Fibroblast of the conjunctiva (primary cell): Measurements from ENCODE around the gene GATA1.

ENCODE experiments used
- DNase-seq: peaks from one replicate; pipeline ENCODE4 v3.0.0-alpha.2; 2010; ENCODE audit warnings: low read depth

GATA1 gene

DNA sequence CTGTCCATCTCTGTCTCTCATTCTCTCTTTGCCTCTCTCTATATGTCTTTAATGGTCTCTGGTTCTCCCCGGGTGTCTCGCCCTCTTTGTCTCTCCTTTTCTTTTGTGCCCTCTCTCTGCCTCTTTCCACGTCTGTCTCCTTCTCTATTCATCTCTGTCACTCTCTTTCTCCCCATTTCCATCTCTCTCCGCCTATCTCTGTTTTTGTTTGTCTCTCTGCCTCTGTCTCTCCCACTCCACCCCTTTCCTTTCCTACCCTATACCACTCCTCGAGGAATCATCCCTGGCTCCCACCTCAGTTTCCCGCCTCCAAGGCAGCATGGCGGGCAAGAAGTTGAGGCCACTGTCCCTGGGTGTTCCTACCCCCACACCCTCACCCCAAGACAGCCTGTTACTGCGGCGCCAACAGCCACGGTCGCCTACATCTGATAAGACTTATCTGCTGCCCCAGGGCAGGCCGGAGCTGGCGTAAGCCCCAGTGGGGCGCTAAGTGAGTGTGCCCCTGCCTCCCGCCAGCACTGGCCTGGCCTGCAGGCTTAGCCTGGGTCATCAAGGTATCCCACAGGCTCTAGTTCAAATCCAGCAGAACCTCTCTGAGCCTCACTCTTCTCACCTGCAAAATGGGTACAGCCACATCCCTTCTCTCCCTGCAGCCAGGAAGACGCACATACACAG, 713 bp upstream of the GATA1 start:
- no peak for DNase-seq

DNA sequence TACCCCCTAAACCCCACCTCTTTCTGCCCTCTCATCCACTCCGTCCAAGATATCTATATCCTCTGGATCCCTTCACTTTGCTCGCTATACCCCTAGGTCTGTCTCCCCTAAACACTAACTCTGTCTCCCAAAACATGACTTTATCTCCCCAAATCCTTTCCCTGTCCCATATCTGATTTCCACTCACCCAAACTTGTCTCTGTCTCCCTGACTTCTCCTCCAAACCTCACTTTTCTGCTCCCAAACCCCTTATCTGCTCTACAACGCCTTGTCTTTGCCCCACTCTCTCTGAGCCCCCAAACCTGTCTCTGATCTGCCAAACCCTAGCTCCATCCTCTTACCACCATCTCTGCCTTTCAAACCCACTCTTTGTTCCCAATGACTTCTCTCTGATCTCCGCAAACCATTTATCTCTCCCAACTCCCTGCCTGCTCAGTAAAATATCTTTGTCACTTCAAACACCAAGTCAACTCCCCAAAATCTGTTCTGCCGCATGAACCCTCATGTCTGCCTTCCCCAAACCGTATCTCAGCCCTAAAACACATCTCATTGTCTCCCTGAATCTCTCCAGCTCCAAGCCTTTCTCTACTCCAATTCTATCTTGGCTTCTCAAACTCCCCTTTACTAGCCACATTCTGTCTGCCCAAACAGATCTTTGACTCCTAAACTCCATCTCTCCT, 575 bp downstream of the GATA1 start:
- no peak for DNase-seq

DNA sequence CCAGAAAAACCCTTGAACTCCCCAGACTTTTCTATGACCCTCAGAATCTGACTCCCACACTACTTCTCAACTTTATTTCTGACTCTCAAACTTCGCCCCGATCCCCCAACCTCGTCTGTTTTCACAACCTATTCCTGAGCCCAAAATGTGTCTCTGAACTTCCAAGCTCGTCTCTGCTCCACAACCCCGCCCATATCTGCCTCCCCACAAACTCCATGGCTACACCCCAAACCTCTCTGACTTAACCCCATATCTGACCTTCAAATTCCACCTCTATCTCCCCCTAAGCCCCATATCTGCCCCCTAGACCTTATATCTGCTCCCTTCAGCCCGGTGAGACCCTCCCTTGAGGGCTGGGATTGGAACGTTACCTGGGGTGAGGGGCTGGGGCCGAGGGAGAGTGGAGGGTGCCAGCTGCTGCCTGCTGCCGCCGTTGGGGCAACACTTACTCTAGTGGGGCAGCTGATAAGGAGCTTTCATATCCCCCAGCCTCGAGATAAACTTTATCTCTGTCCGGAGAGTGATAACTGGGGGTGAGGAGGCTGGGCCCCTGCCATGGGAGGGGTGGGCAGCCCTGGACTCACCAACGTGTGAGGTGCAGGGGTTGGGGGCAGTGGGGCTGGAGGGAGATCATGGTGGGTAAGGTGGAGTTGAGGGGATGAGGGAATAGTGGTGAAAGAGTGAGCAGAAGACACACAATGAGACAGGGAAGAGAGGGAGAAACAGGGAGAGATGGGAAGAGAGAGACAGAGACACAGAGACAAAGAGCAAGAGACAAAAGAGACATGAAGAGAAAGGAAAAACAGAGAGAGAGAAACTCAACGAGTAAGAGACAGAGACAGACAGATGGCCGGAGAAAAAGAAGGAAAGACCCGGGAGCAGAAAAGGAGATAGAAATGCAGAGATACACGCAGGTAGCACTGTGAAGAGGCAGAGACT, 1.4 kb downstream of the GATA1 start:
- no peak for DNase-seq

DNA sequence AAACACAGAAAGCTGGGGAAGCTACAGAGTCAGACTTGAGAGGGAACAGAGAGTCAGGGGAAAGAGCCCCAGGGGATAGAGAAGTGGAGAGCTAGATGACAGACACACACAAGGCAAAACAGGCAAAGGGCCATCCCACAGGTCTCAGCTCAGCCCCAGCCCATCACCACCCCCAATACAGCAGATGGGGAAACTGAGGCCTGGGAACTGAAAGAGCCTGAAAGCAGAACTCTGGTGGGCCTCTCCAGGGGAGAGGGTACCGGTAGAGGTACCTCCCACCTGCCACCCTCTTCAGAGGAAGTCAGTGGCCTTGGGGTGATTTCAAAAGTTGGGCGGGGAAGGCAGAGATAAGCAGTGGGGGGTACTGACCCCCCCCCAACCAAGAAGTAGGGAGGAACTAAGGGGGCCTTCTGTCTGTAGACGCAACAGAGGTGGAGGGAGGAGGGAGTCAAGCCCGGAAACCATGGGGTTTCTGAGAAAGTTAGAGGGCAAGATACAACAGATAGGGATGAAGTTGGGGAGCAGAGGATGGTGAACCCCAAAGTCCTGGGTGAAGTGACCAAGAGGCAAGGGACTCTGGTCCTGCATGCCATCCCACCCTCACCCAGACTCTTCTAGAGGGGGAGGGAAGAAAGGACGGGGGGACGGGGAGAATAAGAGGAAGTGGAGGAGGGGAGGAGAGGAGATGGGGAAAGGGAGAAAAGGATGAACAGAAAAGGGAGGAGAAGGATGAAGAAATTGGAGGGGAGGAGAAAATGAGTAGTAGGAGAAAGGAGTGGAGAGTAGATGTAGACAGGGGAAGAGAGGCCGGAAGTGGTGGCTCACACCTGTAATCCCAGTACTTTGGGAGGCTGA, 3.2 kb downstream of the GATA1 start:
- no peak for DNase-seq

DNA sequence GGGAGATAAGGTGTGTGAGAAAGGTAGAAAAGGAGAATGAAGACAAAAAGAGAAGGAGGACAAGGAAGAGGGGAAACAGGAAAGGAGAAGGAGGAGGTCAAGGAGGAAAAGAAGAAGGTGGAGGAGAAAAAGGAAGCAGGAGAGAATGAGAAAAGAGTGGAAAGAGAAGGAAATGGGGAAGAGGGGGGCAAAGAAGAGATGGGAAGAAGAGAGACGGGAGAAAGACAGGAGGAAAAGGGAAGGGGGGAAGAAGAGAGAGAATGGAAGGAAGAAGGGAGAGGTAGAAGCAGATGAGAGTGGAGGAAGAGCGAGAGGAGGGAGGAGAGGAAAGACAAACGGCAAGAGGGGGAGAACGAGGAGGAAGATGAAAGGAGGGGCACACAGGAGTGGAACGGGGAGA, 4.1 kb downstream of the GATA1 start:
- DNase-seq: no peak

DNA sequence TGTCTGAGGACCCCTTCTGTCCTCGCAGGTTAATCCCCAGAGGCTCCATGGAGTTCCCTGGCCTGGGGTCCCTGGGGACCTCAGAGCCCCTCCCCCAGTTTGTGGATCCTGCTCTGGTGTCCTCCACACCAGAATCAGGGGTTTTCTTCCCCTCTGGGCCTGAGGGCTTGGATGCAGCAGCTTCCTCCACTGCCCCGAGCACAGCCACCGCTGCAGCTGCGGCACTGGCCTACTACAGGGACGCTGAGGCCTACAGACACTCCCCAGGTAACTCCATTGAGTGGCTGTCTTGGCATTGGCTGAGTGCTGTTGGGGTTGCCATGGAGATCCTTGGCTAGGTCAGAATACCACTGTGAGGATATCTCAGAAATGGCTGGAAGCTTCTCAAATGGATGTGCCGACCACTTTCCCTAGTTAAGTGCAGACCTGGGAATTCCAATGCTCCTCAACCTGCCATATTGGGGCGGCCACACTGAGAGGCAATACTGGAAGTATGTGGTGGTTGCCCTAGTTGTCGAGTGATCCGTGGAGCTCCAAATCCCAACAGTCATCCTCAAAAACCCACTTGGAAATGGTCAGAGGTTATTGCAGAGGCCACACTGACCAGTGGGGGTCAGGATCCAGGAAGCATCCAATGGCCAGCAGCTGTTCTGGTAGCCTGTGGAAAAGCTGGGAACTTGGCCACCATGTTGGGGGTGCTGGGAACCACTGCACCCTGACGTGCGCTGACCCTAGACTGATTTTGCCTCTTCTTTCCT, 4.9 kb downstream of the GATA1 start:
- no peak for DNase-seq

DNA sequence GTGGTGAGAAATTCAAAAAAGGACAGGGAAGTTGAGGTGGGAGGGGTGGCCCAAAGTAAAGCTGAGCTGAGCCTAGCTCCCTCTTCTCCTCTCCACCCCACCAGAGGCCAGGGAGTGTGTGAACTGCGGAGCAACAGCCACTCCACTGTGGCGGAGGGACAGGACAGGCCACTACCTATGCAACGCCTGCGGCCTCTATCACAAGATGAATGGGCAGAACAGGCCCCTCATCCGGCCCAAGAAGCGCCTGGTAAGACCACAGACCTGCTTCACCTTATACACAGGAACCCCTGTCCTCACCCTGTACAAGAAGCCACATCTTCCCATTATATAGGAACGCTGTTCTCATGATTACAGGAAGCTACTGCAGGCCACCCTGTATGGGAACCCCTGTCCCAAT, 5.8 kb downstream of the GATA1 start:
- no peak for DNase-seq

DNA sequence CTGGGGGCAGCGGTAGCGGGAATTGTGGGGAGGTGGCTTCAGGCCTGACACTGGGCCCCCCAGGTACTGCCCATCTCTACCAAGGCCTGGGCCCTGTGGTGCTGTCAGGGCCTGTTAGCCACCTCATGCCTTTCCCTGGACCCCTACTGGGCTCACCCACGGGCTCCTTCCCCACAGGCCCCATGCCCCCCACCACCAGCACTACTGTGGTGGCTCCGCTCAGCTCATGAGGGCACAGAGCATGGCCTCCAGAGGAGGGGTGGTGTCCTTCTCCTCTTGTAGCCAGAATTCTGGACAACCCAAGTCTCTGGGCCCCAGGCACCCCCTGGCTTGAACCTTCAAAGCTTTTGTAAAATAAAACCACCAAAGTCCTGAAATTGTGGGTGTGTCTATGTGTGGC, 7.5 kb downstream of the GATA1 start:
- no peak for DNase-seq

DNA sequence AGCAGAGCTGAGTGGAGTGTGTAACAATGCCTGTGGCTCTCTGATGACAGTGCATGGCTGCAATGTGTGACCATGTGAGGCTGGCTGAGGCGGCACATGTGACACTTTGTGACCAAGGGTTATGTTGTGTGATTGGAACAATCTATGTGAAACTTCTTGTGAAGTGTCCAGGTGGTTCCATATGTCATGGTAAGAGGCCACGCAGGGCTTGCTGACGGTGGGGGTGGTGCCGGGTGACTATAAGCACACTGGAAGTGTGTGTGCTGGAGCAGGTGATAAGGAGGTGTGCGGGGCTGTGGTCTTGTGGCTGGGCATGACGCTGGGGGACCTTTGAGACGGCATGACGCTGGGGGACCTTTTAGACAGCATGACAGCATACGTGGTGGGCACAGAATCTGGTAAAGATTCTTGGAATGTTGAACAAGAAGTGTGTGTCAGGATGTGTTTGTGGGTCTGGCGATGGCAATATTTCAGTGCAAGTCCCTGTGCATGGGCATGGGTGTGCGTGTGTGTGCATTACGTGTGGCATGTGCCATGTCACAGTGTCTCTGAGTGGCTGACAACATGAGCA, 8.0 kb downstream of the GATA1 start:
- no peak for DNase-seq

DNA sequence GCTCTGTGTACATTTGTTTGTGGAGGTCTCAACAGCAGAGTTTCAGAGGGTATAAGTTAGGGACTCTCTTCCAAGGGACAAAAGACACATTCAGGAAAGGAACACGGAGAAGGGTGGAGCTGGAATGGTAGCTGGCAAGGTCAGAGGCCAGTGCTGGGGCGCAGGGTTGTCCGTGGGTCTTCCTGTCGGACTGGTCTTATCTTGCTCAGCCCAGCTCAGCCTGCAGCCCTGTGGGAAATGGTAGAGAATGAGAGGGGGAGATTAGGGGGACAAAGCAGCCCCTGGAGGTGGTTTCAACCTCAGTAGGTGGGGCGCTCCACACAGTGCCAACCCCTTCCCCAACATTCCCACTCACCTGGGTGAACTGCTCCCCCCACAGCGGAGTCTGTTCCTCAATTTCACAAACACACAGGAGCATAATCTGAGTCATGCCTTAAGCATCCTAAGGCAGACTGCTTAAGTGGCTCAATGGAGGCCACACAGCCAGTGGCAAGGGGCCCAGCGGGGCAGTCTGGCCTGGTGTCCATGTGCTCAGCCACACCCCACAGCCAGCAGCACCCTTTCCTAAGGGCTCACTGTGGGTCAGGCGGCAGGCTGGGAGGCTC, 8.6 kb downstream of the GATA1 start:
- peak; percentile 14 for DNase-seq

DNA sequence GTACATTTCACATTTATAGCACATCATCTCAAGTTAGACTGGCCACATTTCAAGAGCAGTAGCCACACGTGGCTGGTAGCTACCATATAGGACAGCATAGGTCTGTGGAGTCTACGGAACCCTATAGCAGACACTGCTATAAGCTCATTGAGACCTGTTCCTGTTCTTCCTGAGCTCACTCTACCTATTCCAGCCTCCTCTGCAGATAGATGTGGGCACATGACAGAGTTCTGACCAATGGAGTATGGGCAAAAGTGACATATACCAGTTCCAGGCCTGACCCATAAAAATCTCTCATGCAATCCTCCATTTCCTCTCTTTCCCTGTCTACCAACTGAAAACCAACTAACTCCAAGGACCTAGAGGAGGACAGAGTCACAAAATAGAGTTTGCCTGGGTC, 11.9 kb downstream of the GATA1 start:
- no peak for DNase-seq

DNA sequence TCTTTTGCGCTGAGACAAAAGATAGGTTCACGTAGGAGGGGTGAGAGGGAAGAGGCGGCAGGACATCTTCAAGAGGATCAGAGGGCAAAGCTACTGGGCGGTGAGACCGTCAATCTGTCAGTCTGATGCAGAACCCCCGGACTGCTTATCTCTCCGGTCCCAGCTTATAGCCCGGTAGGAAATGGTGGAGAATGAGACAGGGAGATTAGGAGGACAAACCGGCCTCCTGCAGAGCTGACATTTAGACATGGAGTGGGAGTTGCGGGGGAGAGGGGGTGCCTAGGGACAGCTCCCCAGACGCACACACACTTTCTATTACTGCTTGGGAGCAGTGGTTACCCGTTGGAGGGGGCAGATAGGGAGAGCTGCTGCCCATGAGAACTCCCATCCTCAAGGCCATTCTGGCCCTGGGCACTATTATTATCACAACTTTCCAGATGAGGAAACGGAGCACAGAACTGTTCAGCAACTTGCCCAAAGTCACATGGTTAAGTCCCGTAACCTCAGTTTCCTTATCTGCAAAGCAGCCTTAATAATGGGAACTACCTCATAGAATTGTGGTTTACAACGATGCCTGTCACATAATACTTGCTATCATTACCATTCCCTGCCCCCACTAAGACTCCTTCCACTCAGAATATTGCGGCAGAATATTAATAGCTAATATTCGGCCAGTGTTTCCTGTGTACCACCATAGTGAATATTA, 14.3 kb downstream of the GATA1 start:
- DNase-seq: no peak

DNA sequence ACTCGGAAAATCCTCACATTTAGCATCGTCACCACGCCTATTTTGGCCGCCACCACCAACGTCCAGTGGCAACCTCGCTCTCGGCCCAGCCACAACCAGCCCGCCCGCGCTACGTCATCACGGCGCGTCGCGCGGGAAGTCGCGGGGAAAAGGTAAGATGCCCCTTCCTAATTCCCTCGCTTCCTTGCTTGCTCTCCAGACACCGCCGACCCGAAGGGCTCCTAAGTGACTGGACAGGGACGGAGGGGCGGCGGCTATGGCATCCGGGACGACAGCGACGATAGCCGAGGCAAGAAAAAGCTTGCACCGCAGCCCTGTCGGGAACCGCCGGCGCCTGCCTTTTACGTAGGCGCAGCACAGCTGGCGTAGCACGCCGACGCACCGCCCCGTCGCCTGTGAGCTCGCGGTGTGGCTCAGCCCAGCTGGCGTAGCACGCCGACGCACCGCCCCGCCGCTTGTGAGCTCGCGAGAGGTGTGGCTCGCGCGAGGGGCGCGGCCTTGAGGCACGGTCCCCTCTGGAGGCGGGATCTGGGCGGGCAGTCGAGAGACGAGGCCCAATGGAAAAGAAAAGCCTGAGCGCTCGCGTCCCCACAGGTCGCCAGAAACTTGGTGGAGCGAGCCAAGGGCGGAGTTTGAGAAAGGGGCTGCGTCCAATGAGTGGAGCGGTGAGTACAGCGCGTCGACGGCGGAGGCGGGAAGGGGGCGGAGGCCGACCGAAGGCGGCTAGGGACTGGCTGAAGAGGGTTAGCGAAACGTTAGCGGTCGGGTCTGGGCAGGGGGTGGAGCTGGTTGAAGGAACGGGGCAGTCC, 15.1 kb downstream of the GATA1 start, which contains the start of gene HDAC6:
TSS of gene HDAC6 (plus strand) at position 788 of the 809 bp plus-strand sequence. CDS start 626 bp downstream, outside the sequence.
- peak; percentile 98 for DNase-seq

DNA sequence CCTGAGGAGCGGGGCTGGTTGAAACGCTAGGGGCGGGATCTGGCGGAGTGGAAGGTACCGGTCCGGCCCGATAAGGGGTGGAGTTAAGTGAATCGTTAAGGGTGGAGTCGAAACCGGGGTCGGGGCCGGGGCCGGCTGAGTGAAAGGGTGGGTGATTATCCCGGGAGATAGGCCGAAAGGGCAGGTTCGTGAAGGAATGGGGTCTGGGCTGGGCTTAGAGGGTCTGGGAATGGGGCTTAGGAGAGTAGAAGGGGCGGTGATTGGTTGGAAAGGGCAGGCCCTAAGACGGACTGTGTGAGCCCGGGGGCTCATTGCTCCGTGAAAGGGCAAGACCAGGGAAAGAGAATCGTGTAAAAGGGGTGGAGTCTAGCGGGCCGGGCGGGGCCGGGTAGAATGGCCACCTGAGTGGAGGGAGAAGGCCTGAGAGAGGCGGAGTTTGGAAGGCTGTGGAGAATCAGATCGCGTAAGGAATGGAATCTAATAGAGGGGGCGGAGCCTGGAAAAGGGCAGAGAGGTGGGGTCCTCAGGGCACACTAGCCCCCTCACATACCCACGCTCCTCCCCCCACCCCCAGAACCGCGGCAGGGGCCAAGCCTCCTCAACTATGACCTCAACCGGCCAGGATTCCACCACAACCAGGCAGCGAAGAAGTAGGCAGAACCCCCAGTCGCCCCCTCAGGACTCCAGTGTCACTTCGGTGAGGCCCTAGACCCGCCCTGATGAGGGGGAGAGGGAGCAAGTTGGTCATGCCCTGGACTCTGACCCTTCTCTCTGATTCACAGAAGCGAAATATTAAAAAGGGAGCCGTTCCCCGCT, 15.9 kb downstream of the GATA1 start:
- peak; percentile 60 for DNase-seq

DNA sequence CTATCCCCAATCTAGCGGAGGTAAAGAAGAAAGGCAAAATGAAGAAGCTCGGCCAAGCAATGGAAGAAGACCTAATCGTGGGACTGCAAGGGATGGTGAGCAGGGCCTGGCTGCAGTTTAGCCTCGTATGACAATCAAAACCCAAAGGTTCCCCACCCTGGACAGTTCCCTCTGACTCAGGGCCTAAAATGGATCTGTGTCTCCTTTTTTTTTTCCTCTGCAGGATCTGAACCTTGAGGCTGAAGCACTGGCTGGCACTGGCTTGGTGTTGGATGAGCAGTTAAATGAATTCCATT, 16.5 kb downstream of the GATA1 start:
- no peak for DNase-seq

DNA sequence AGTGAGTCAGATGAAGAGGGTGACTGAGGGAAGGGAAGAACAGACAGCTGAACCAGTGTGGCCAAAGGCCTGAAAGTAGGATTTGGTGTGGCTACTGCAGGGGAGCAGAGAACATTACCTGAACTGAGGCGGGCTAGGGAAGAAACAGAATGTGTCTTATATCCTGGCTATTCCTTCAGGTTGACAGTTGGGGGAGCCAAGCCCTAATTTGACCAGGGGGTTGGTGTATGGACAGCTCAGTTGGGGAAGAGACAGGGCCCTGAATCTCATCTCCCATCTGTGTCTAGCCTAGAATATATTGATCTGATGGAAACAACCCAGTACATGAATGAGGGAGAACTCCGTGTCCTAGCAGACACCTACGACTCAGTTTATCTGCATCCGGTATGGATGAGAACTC, 19.7 kb downstream of the GATA1 start:
- DNase-seq: no peak

DNA sequence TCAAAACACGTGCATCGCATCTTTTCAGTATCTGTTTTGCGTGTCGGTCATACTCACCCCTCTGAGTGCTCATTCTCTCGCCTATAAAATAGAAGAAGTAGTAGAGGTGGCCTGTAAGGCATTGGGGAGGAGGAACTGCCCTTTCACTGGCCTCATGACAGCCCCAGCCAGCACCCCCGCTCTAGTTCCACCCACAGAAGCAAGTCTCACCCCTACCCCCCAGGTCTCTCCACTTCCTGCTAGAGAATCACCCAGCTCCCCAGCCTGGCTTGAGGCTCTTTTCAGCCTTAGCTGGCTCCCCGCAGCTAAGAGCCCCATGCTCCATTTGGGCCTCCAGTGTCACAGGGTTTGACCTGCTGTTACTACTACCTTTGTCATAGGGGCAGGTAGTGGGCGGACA, 27.3 kb downstream of the GATA1 start:
- DNase-seq: no peak

DNA sequence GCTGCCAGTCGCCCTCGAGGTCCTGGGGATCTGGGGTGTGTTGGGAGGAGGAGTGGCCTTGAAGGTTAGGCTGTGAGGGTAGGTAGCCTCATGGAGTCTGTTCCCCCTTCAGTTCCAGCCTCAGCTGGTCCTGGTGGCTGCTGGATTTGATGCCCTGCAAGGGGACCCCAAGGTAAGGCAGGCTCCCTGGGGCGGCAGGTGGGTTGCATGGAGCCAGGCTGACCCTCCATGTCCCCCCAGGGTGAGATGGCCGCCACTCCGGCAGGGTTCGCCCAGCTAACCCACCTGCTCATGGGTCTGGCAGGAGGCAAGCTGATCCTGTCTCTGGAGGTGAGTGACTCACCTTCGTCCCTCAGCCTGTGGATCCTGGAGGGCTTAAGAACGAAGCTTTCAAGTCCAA, 28.3 kb downstream of the GATA1 start:
- DNase-seq: no peak
